Glutamatergic neuron (in vitro differentiated cells): ENCODE results near the gene RNF41. TPM values are rescaled to one million over a fixed set of nuclear protein-coding genes. Genes with fewer than 3 reads are reported as not detected.

Experiments
- DNase-seq: peaks from one replicate; pipeline ENCODE4 v3.0.0; 2022
- H3K27ac Mint-ChIP-seq: one replicate; pipeline ENCODE4 v1.8.0; 2020; ENCODE audit warnings: mild to moderate bottlenecking, mixed read lengths, inconsistent platforms; ENCODE audit not compliant: unreplicated experiment
- H3K27me3 Mint-ChIP-seq: one replicate; pipeline ENCODE4 v1.8.0; 2020; ENCODE audit warnings: mild to moderate bottlenecking, moderate library complexity, mixed read lengths, inconsistent platforms; ENCODE audit not compliant: unreplicated experiment
- H3K36me3 Mint-ChIP-seq: one replicate; pipeline ENCODE4 v1.8.0; 2020; ENCODE audit warnings: mild to moderate bottlenecking, mixed read lengths, inconsistent platforms; ENCODE audit not compliant: unreplicated experiment
- H3K4me1 Mint-ChIP-seq: one replicate; pipeline ENCODE4 v1.8.0; 2020; ENCODE audit warnings: mild to moderate bottlenecking, low read depth, mixed read lengths, inconsistent platforms; ENCODE audit not compliant: unreplicated experiment
- H3K4me3 Mint-ChIP-seq: one replicate; pipeline ENCODE4 v1.8.0; 2020; ENCODE audit warnings: mild to moderate bottlenecking, mixed read lengths, inconsistent platforms; ENCODE audit not compliant: unreplicated experiment
- H3K9me3 Mint-ChIP-seq: one replicate; pipeline ENCODE4 v1.8.0; 2020; ENCODE audit warnings: mild to moderate bottlenecking, moderate library complexity, mixed read lengths, inconsistent platforms; ENCODE audit not compliant: unreplicated experiment
- CTCF ChIP-seq: fragments of 200-600 bp; sonication (generic); IDR thresholded peaks from one replicate; pipeline ENCODE4 v1.5.0; 2021; ENCODE audit not compliant: partially characterized antibody, unreplicated experiment
- total RNA-seq: library from RNA; stranded (reverse); fragmentation: NEBNext Ultra II Directional; extraction: Animal tissue kit (Norgen Biotek cat#: 25700); gene quantifications from one replicate; pipeline ENCODE4 v1.2.1, GENCODE V29; 2021; ENCODE audit not compliant: unreplicated experiment

Gene RNF41
- total RNA-seq, 1 donor from 2014 or later = 72.6 TPM

GRCh38 chr12:56252649-56253048 lies 30.9 kb upstream of the RNF41 start:
- Mint-ChIP-seq H3K27ac (no peak overlapping the region), H3K36me3 (no peaks in the 10 kb centered on the region)

GRCh38 chr12:56248711-56249110 lies 27.0 kb upstream of the RNF41 start:
- no peak for DNase-seq
- Mint-ChIP-seq H3K27me3 (peaks cover 4% of the 10 kb centered on the region), H3K27ac (peak overlapping the region; percentile 38), H3K4me3 (no peak overlapping the region), H3K36me3 (no peaks in the 10 kb centered on the region), H3K9me3 (peaks cover 5% of the 10 kb centered on the region), H3K4me1 (no peaks in the 10 kb centered on the region)
- TF ChIP-seq CTCF = no peak

More at GRCh38 chr12:56252649-56253048, 30.9 kb upstream of the RNF41 start:
- Mint-ChIP-seq H3K9me3 (peaks cover 3% of the 10 kb centered on the region), H3K27me3 (peaks cover under 1% of the 10 kb centered on the region), H3K4me3 (no peak overlapping the region), H3K4me1 (no peaks in the 10 kb centered on the region)
- no peak for TF ChIP-seq CTCF
- no peak for DNase-seq

GRCh38 chr12:56247923-56248322 lies 26.2 kb upstream of the RNF41 start:
- no peak for DNase-seq
- Mint-ChIP-seq H3K27me3 (peaks cover 4% of the 10 kb centered on the region), H3K4me3 (no peak overlapping the region), H3K36me3 (no peaks in the 10 kb centered on the region), H3K4me1 (no peaks in the 10 kb centered on the region), H3K9me3 (peaks cover 5% of the 10 kb centered on the region), H3K27ac (no peak overlapping the region)
- TF ChIP-seq CTCF = no peak

- Mint-ChIP-seq H3K36me3 (no peaks in the 10 kb centered on the region), H3K27ac (no peak overlapping the region), H3K9me3 (peaks cover 5% of the 10 kb centered on the region), H3K4me3 (no peak overlapping the region), H3K4me1 (no peaks in the 10 kb centered on the region), H3K27me3 (peaks cover 4% of the 10 kb centered on the region)
- no peak for DNase-seq
- no peak for TF ChIP-seq CTCF
These were observed 22.8 kb upstream of the RNF41 start for GRCh38 chr12:56244494-56244893.

GRCh38 chr12:56243731-56244181 lies 22.0 kb upstream of the RNF41 start:
- Mint-ChIP-seq H3K27ac (no peak overlapping the region), H3K4me3 (no peak overlapping the region), H3K27me3 (peaks cover 4% of the 10 kb centered on the region), H3K4me1 (no peaks in the 10 kb centered on the region), H3K36me3 (no peaks in the 10 kb centered on the region), H3K9me3 (peaks cover 1% of the 10 kb centered on the region)
- TF ChIP-seq CTCF = no peak
- DNase-seq = no peak
